Type B pancreatic cell (in vitro differentiated cells): ENCODE data around the gene CDC16. TPM values are rescaled to one million over a fixed set of nuclear protein-coding genes. Genes with fewer than 3 reads are reported as not detected.
A peak's percentile ranks its signal among the peaks of the same experiment; 100 is the strongest.

Experiments used
- DNase-seq: peaks from one replicate; pipeline ENCODE4 v3.0.0; 2021; ENCODE audit warnings: mixed read lengths; ENCODE audit not compliant: unreplicated experiment; ENCODE audit errors: extremely low spot score
- H3K27ac Mint-ChIP-seq: 2 replicates; pipeline ENCODE4 v1.8.0; 2021; ENCODE audit warnings: mild to moderate bottlenecking, mixed read lengths
- H3K27me3 Mint-ChIP-seq: 2 replicates; pipeline ENCODE4 v1.8.0; 2021; ENCODE audit warnings: mixed read lengths
- H3K36me3 Mint-ChIP-seq: 2 replicates; pipeline ENCODE4 v1.8.0; 2021; ENCODE audit warnings: mixed read lengths
- H3K4me1 Mint-ChIP-seq: one replicate; pipeline ENCODE4 v1.8.0; 2021; ENCODE audit warnings: mixed read lengths; ENCODE audit not compliant: unreplicated experiment
- H3K4me3 Mint-ChIP-seq: 2 replicates; pipeline ENCODE4 v1.8.0; 2021; ENCODE audit warnings: mild to moderate bottlenecking, mixed read lengths
- H3K9me3 Mint-ChIP-seq: 2 replicates; pipeline ENCODE4 v1.8.0; 2021; ENCODE audit warnings: mixed read lengths
- CTCF ChIP-seq: fragments of 200-600 bp; sonication (generic); conservative IDR thresholded peaks from 2 replicates; pipeline ENCODE4 v1.5.0; 2021; ENCODE audit warnings: antibody characterized with exemption, mild to moderate bottlenecking
- total RNA-seq: library from RNA; stranded (reverse); gene quantifications from 2 replicates; pipeline ENCODE4 v1.2.1, GENCODE V29; 2021; ENCODE audit warnings: low replicate concordance

CDC16 gene
- total RNA-seq, 1 donor from 2014 or later: 81.7 TPM

DNA sequence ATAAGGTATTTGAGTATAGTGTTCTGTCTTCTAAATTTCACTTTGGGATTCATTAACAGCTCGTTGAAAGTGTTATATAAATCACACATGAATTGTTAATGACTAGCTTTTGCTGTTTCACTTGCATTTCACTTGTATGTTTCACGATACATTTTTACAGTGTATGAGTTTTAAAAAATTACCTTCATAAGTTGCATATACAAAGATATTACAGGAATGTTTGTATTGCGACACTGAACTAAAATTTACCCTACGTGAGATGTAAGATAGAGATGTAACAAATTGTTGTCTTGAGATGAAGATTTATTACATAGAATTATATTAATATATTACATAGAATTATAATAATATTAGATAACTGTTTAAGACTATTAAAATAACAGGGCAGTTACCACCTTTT, 1.5 kb downstream of the CDC16 start:
- peaks cover 14% of the 10 kb centered on the region for H3K36me3 Mint-ChIP-seq
- no peak for TF ChIP-seq CTCF
- no peaks in the 10 kb centered on the region for H3K9me3 Mint-ChIP-seq
- peak overlapping the region; percentile 94 for H3K4me3 Mint-ChIP-seq
- H3K27me3 Mint-ChIP-seq: peaks cover 13% of the 10 kb centered on the region
- peak overlapping the region; percentile 74 for H3K27ac Mint-ChIP-seq
- DNase-seq: no peak
- H3K4me1 Mint-ChIP-seq: peaks cover 10% of the 10 kb centered on the region

DNA sequence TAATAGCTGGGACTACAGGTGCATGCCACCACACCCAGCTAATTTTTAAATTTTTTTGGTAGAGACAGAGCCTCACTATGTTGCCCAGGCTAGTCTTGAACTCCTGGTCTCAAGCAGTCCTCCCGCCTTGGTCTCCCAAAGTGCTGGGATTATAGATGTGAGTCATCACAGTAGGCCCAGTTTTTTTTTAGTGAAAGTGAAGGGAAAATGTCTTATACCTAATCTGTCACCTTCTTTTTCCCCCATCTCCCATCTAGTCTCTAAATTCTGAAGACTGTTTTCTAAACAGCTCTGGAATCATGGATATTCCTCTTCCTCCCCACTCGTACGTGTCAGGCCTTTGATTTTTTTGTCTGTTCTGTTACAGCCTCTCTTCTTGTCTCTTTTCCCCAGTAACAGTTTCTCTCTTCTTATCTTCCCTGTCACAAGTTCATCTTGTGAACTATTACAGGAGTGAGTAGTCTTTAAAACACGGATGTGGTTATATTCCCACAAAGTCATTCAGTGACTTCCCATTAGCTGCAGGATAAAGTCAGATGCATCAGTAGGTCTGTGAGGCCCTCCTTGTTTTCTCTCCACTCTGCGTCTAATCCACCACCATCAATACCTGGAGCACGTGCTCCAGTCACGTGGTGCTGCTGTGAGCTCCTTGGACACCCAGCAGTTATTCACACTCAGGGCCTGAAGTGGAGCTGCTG, 2.9 kb downstream of the CDC16 start:
- no peak for TF ChIP-seq CTCF
- Mint-ChIP-seq H3K4me1 (peaks cover 10% of the 10 kb centered on the region), H3K36me3 (peaks cover 23% of the 10 kb centered on the region), H3K9me3 (no peaks in the 10 kb centered on the region), H3K27ac (no peak overlapping the region), H3K27me3 (peaks cover 5% of the 10 kb centered on the region), H3K4me3 (peak overlapping the region; percentile 57)
- DNase-seq: no peak

DNA sequence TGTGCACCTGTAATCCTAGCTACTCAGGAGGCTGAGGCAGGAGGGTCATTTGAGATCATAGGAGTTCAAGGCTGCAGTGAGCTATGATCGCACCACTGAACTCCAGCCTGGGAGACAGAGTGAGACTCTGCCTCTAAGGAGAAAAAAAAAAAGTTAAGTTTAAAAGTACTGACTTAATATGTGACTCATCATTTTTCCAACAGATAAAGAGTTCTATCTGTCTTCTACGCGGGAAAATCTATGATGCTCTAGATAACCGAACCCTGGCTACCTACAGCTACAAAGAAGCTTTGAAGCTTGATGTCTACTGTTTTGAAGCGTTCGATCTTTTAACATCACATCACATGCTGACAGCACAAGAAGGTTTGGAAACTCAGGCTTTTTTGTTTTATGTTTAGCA, 7.2 kb downstream of the CDC16 start:
- peaks cover 36% of the 10 kb centered on the region for H3K36me3 Mint-ChIP-seq
- H3K4me3 Mint-ChIP-seq: no peak overlapping the region

DNA sequence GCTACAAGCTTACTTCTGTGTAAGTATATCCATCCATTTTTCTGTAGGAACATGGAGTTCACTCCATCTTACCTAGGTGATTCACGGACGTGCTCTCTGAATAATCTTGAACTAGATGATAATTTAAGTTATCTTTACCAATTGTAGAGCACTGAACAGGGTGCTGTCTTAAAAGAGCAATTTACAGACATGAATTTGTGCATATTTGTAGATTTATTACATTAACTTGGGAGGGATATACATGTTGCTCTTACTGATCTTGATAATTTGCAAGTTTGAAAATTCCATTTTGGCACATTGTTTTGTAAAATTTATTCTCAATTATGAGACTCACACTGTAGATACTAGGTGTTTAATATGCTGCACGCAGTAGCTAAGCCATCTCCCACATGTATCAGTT, 9.3 kb downstream of the CDC16 start:
- DNase-seq: no peak
- Mint-ChIP-seq H3K36me3 (peaks cover 30% of the 10 kb centered on the region), H3K4me3 (no peak overlapping the region), H3K4me1 (no peaks in the 10 kb centered on the region), H3K27ac (no peak overlapping the region), H3K27me3 (no peaks in the 10 kb centered on the region), H3K9me3 (no peaks in the 10 kb centered on the region)
- TF ChIP-seq CTCF: no peak

More for the DNA sequence above, 7.2 kb downstream of the CDC16 start:
- no peak for DNase-seq
- TF ChIP-seq CTCF: no peak
- H3K9me3 Mint-ChIP-seq: no peaks in the 10 kb centered on the region
- H3K27me3 Mint-ChIP-seq: no peaks in the 10 kb centered on the region
- H3K4me1 Mint-ChIP-seq: no peaks in the 10 kb centered on the region
- no peak overlapping the region for H3K27ac Mint-ChIP-seq

DNA sequence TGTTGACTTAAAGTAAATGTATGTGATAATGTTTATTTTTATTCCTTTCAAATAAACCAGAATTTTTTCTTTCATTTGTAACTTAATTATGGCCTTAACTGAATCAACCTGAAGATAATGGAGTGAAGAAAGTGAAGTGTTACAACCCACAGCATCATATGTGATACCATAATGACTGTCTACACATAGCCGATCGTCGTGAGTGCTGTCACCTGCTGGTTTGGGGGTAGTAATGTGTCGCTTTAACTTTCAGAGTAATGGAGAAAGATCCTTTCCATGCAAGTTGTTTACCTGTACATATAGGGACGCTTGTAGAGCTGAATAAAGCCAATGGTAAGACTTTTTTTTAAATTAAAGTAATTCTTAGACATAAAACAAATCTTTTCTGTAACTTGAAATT, 9.9 kb downstream of the CDC16 start:
- peaks cover 27% of the 10 kb centered on the region for H3K36me3 Mint-ChIP-seq
- no peaks in the 10 kb centered on the region for H3K4me1 Mint-ChIP-seq
- no peak overlapping the region for H3K27ac Mint-ChIP-seq
- no peak overlapping the region for H3K4me3 Mint-ChIP-seq
- DNase-seq: no peak
- no peaks in the 10 kb centered on the region for H3K27me3 Mint-ChIP-seq
- TF ChIP-seq CTCF: no peak
- H3K9me3 Mint-ChIP-seq: no peaks in the 10 kb centered on the region

DNA sequence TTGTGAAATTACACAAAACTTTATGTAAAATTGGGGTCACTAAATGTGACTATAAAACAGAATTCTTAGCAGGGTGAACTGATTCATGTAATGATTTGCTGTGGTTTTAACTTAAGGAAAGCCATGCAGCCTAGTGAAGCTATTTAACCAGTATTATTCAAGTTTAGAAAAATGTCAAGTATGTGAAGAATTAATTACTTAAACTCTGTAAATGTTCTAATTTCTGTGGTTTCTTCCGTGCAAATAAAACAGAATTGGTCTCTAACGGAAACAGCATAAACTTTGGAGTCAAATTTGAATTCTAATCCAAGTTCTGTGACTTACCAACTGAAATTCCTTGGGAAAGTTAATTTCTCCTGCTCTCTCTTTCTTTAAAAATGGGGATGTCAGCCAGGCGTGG, 13.3 kb downstream of the CDC16 start:
- Mint-ChIP-seq H3K27me3 (no peaks in the 10 kb centered on the region), H3K9me3 (no peaks in the 10 kb centered on the region), H3K27ac (no peak overlapping the region), H3K4me3 (no peak overlapping the region), H3K4me1 (no peaks in the 10 kb centered on the region), H3K36me3 (peaks cover 22% of the 10 kb centered on the region)
- no peak for DNase-seq
- TF ChIP-seq CTCF: no peak
